Activated naive CD4-positive, alpha-beta T cell treated with anti-CD3 and anti-CD28 coated beads, Interleukin-2, amount 10 ng/mL, durations not matched to agents 7 days and 5 days (primary cell): ENCODE data around the gene ACOT12.
A peak's percentile ranks its signal among the peaks of the same experiment; 100 is the strongest.

Source experiments
- CTCF ChIA-PET: fragments of 350-600 bp; sonication (Branson Sonifier 250); formaldehyde crosslinking; loops from one replicate; lab custom pipeline; 2021; ENCODE audit warnings: antibody characterized with exemption; lab: Charles Lee
- DNase-seq: peaks from one replicate; pipeline ENCODE4 v3.0.0-alpha.2; 2020
- H3K27ac Mint-ChIP-seq: one replicate; pipeline ENCODE4 v1.8.0; 2021; ENCODE audit warnings: mild to moderate bottlenecking, moderate library complexity, mixed read lengths
- H3K27me3 Mint-ChIP-seq: one replicate; pipeline ENCODE4 v1.8.0; 2021; ENCODE audit warnings: mild to moderate bottlenecking, mixed read lengths
- H3K36me3 Mint-ChIP-seq: one replicate; pipeline ENCODE4 v1.8.0; 2021; ENCODE audit warnings: mixed read lengths
- H3K4me1 Mint-ChIP-seq: one replicate; pipeline ENCODE4 v1.8.0; 2021; ENCODE audit warnings: mixed read lengths
- H3K4me3 Mint-ChIP-seq: one replicate; pipeline ENCODE4 v1.8.0; 2021; ENCODE audit warnings: mild to moderate bottlenecking, moderate library complexity, mixed read lengths
- H3K9me3 Mint-ChIP-seq: one replicate; pipeline ENCODE4 v1.8.0; 2021; ENCODE audit warnings: mixed read lengths

The ACOT12 gene

GRCh38 chr5:81393783-81394718, at the start of gene ACOT12:
Gene ACOT12 (minus strand): TSS chr5:81394134. CDS start chr5:81394114, 20 bp downstream.
- H3K27me3 Mint-ChIP-seq: peaks cover 71% of the 10 kb centered on the region
- CTCF ChIA-PET: interaction anchor here (0.6 to 1.0 kb wide), 2 partner anchors 95 to 808 kb away, joined by 3 read pairs; no protein-coding TSS in a partner anchor
- H3K36me3 Mint-ChIP-seq: no peaks in the 10 kb centered on the region
- DNase-seq: no peak
- H3K27ac Mint-ChIP-seq: no peak within 1 kb of the TSS
- H3K4me3 Mint-ChIP-seq: peak within 1 kb of the TSS; percentile 44
- peaks cover 8% of the 10 kb centered on the region for H3K4me1 Mint-ChIP-seq
- no peaks in the 10 kb centered on the region for H3K9me3 Mint-ChIP-seq

GRCh38 chr5:81435023-81435422, 41.1 kb upstream of the ACOT12 start:
- Mint-ChIP-seq H3K36me3 (no peaks in the 10 kb centered on the region), H3K9me3 (no peaks in the 10 kb centered on the region), H3K27me3 (no peaks in the 10 kb centered on the region), H3K4me3 (no peak overlapping the region), H3K27ac (no peak overlapping the region), H3K4me1 (no peaks in the 10 kb centered on the region)
- DNase-seq: no peak
- CTCF ChIA-PET: interaction anchor here (0.7 kb wide), 1 partner anchor 577 kb away, joined by 3 read pairs; no protein-coding TSS in a partner anchor

- Mint-ChIP-seq H3K27me3 (no peaks in the 10 kb centered on the region), H3K9me3 (no peaks in the 10 kb centered on the region), H3K4me3 (no peak overlapping the region), H3K27ac (no peak overlapping the region), H3K36me3 (no peaks in the 10 kb centered on the region), H3K4me1 (peaks cover 3% of the 10 kb centered on the region)
- no peak for DNase-seq
- CTCF ChIA-PET: interaction anchor here (0.7 kb wide), 1 partner anchor 1647 kb away, joined by 3 read pairs; the partner anchor contains the start of genes TMEM167A and XRCC4
These were observed 36.1 kb upstream of the ACOT12 start for GRCh38 chr5:81429985-81430384.

GRCh38 chr5:81429363-81429762, 35.4 kb upstream of the ACOT12 start:
- Mint-ChIP-seq H3K27me3 (no peaks in the 10 kb centered on the region), H3K9me3 (no peaks in the 10 kb centered on the region), H3K27ac (no peak overlapping the region), H3K36me3 (no peaks in the 10 kb centered on the region), H3K4me1 (peaks cover 3% of the 10 kb centered on the region), H3K4me3 (no peak overlapping the region)
- CTCF ChIA-PET: interaction anchor here (0.7 kb wide), 1 partner anchor 1648 kb away, joined by 3 read pairs; the partner anchor contains the start of genes TMEM167A and XRCC4
- DNase-seq: no peak

- CTCF ChIA-PET: no interaction called here
- no peak for DNase-seq
- H3K27me3 Mint-ChIP-seq: no peaks in the 10 kb centered on the region
- no peak overlapping the region for H3K27ac Mint-ChIP-seq
- H3K4me3 Mint-ChIP-seq: no peak overlapping the region
- no peaks in the 10 kb centered on the region for H3K36me3 Mint-ChIP-seq
- H3K9me3 Mint-ChIP-seq: no peaks in the 10 kb centered on the region
- H3K4me1 Mint-ChIP-seq: peaks cover 3% of the 10 kb centered on the region
These were observed 34.9 kb upstream of the ACOT12 start for GRCh38 chr5:81428861-81429260.

GRCh38 chr5:81428446-81428845, 34.5 kb upstream of the ACOT12 start:
- H3K27ac Mint-ChIP-seq: no peak overlapping the region
- no peak for DNase-seq
- CTCF ChIA-PET: no interaction called here
- H3K36me3 Mint-ChIP-seq: no peaks in the 10 kb centered on the region
- H3K27me3 Mint-ChIP-seq: no peaks in the 10 kb centered on the region
- no peaks in the 10 kb centered on the region for H3K9me3 Mint-ChIP-seq
- peaks cover 3% of the 10 kb centered on the region for H3K4me1 Mint-ChIP-seq
- no peak overlapping the region for H3K4me3 Mint-ChIP-seq

GRCh38 chr5:81427566-81427965, 33.6 kb upstream of the ACOT12 start:
- H3K27me3 Mint-ChIP-seq: no peaks in the 10 kb centered on the region
- no peak for DNase-seq
- no peak overlapping the region for H3K27ac Mint-ChIP-seq
- no peaks in the 10 kb centered on the region for H3K36me3 Mint-ChIP-seq
- no peak overlapping the region for H3K4me3 Mint-ChIP-seq
- peaks cover 3% of the 10 kb centered on the region for H3K4me1 Mint-ChIP-seq
- H3K9me3 Mint-ChIP-seq: no peaks in the 10 kb centered on the region
- CTCF ChIA-PET: interaction anchor here (0.6 to 3.3 kb wide), 3 partner anchors 23 to 798 kb away, joined by 3 to 19 read pairs (median 13); no protein-coding TSS in a partner anchor

- Mint-ChIP-seq H3K27ac (no peak overlapping the region), H3K36me3 (no peaks in the 10 kb centered on the region), H3K4me1 (peaks cover 3% of the 10 kb centered on the region), H3K27me3 (no peaks in the 10 kb centered on the region), H3K9me3 (no peaks in the 10 kb centered on the region), H3K4me3 (no peak overlapping the region)
- no peak for DNase-seq
- CTCF ChIA-PET: interaction anchor here (0.8 to 3.3 kb wide), 7 partner anchors 43 to 799 kb away, joined by 3 to 19 read pairs (median 4); no protein-coding TSS in a partner anchor
These were observed 32.6 kb upstream of the ACOT12 start for GRCh38 chr5:81426359-81427030.

GRCh38 chr5:81425569-81425968, 31.6 kb upstream of the ACOT12 start:
- CTCF ChIA-PET: interaction anchor here (0.6 to 3.3 kb wide), 12 partner anchors 27 to 804 kb away, joined by 3 to 19 read pairs (median 3); no protein-coding TSS in a partner anchor
- Mint-ChIP-seq H3K4me3 (no peak overlapping the region), H3K27me3 (no peaks in the 10 kb centered on the region), H3K9me3 (no peaks in the 10 kb centered on the region), H3K27ac (no peak overlapping the region), H3K36me3 (peaks cover 2% of the 10 kb centered on the region), H3K4me1 (peaks cover 12% of the 10 kb centered on the region)
- DNase-seq: no peak

GRCh38 chr5:81424728-81425127, 30.8 kb upstream of the ACOT12 start:
- DNase-seq: no peak
- no peaks in the 10 kb centered on the region for H3K27me3 Mint-ChIP-seq
- H3K36me3 Mint-ChIP-seq: peaks cover 2% of the 10 kb centered on the region
- no peak overlapping the region for H3K4me3 Mint-ChIP-seq
- no peaks in the 10 kb centered on the region for H3K9me3 Mint-ChIP-seq
- no peak overlapping the region for H3K27ac Mint-ChIP-seq
- CTCF ChIA-PET: interaction anchor here (0.6 to 3.3 kb wide), 8 partner anchors 26 to 805 kb away, joined by 3 to 19 read pairs (median 3); no protein-coding TSS in a partner anchor
- peaks cover 21% of the 10 kb centered on the region for H3K4me1 Mint-ChIP-seq

- CTCF ChIA-PET: interaction anchor here (1.7 kb wide), 1 partner anchor 416 kb away, joined by 4 read pairs; no protein-coding TSS in a partner anchor
- no peaks in the 10 kb centered on the region for H3K27me3 Mint-ChIP-seq
- H3K36me3 Mint-ChIP-seq: peaks cover 2% of the 10 kb centered on the region
- no peak overlapping the region for H3K27ac Mint-ChIP-seq
- H3K9me3 Mint-ChIP-seq: no peaks in the 10 kb centered on the region
- H3K4me1 Mint-ChIP-seq: peaks cover 21% of the 10 kb centered on the region
- no peak for DNase-seq
- no peak overlapping the region for H3K4me3 Mint-ChIP-seq
These were observed 28.7 kb upstream of the ACOT12 start for GRCh38 chr5:81422671-81423070.

GRCh38 chr5:81420039-81420667, 26.2 kb upstream of the ACOT12 start:
- H3K4me3 Mint-ChIP-seq: no peak overlapping the region
- H3K27ac Mint-ChIP-seq: no peak overlapping the region
- H3K27me3 Mint-ChIP-seq: no peaks in the 10 kb centered on the region
- no peak for DNase-seq
- H3K9me3 Mint-ChIP-seq: no peaks in the 10 kb centered on the region
- CTCF ChIA-PET: interaction anchor here (0.8 kb wide), 1 partner anchor 329 kb away, joined by 3 read pairs; no protein-coding TSS in a partner anchor
- peaks cover 19% of the 10 kb centered on the region for H3K4me1 Mint-ChIP-seq
- H3K36me3 Mint-ChIP-seq: peaks cover 2% of the 10 kb centered on the region

GRCh38 chr5:81418606-81419005, 24.7 kb upstream of the ACOT12 start:
- Mint-ChIP-seq H3K9me3 (no peaks in the 10 kb centered on the region), H3K27ac (no peak overlapping the region), H3K27me3 (no peaks in the 10 kb centered on the region), H3K4me3 (no peak overlapping the region), H3K36me3 (peaks cover 2% of the 10 kb centered on the region), H3K4me1 (peaks cover 19% of the 10 kb centered on the region)
- CTCF ChIA-PET: no interaction called here
- no peak for DNase-seq
